Middle frontal gyrus (tissue), 1 donor: ENCODE measurements around the gene FBXL7.
"Not testable (repeated sequence)": the region's sequence is repeated elsewhere in the genome, so short reads cannot be mapped to it uniquely, and the experiment has no call there.

ENCODE experiments used
- DNase-seq: peaks from one replicate; pipeline ENCODE4 v3.0.0-alpha.2; 2015; ENCODE audit warnings: low spot score; ENCODE audit errors: extremely low spot score

FBXL7 gene

DNA sequence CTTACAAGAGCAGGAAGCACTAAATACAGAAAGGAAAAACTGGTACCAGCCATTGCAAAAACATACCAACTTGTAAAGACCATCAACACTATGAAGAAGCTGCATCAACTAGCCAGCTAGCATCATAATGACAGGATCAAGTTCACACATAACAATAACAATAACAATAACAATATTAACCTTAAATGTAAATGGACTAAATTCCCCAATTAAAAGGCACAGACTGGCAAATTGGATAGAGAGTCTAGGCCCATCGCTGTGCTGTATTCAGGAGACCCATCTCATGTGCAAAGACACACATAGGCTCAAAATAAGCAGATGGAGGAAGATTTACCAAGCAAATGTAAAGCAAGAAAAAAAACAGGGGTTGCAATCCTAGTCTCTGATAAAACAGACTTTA lies 372.3 kb downstream of the FBXL7 start:
- not testable (repeated sequence) for DNase-seq

DNA sequence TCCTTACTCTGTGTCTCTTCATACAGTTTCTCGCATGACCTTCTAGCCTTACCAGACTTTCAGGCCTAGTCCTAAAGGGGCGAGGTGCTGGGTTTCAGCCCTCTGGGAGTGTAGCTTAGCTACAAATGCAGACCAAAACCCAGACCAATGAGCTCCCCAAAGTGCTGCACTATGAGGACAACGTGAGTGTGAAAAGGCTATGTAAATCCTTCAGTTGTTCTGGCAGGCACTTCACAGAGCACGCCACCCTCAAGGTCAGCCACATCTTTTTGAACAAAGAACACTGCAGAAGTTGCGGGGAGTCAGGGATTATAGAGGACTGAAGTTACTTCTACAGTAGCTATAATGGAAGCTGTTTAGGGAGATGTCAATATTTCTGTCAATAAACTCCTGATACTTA lies 377.9 kb downstream of the FBXL7 start:
- no peak for DNase-seq

DNA sequence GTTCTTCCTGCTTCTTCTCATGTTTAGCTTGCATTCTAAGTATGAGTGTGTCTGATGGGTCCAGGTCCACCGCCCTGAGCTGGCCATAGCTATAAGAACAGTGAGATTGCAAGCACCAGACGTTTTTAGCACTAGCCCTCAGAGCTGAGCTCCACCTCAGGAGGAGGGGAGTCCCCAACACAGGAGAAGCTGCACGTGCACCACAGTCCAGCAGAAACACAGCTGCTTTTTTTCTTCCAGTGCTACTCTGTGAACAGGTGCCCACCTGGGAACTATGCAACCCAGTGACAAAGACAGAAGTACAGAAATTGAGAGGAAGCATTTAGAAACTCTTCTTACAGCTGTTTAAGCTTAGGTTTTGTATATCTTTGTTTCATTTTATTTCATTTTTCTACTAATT lies 380.2 kb downstream of the FBXL7 start:
- no peak for DNase-seq

DNA sequence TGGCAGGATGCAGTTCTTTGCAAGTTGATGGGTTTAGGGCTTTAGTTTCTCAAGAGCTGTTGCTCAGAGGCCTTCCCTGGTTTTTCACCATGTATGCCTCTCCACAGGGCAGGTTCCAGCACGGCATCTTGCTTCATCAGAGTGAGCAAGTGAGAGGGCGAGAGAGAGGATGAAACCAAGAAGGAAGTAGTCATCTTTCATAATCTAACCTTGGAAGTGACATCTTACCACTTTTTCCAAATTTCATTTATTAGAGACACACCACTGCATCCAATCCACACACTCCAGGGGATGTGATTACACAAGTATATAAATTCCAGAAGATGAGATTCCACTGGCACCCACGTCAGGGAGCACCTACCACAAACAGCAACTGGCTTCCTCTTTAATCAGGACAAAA lies 385.2 kb downstream of the FBXL7 start:
- no peak for DNase-seq

DNA sequence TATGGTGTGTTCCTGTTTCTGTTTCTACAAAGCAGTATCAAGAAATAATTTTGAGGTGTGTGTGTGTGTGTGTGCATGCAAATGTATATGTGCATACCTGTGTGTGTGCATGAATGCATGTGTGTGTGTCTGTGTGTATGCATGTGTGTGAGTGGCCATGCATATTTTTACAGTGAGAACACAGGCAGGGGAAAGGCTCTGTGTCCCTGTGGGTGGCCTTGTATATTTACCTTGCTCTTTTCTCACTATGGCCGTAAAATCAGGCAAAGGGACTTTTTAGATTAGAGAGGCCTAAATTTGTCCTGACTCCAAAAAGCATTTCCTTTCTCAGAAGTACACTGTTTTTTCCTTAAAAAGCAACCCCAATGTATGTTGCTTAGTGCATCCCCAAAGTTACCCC lies 386.2 kb downstream of the FBXL7 start:
- DNase-seq: no peak

DNA sequence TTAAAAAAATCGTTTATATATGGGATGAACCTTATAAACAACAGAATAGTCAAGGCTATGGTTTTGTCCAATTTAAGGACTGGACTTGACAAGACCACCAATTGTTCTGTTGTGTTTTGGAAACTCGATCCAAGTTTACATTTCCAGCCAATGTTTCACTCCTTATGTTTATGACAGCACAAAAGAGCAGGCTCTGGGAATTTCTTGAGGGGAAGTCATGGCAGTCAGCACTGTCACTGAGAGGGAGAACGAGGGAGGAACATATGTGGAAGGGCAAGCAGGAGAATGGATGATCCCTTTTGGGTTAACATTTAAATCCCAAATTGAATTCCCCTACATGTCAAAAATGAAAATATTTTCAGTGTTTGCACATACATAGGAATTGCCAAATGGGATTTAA lies 387.1 kb downstream of the FBXL7 start:
- DNase-seq: no peak

DNA sequence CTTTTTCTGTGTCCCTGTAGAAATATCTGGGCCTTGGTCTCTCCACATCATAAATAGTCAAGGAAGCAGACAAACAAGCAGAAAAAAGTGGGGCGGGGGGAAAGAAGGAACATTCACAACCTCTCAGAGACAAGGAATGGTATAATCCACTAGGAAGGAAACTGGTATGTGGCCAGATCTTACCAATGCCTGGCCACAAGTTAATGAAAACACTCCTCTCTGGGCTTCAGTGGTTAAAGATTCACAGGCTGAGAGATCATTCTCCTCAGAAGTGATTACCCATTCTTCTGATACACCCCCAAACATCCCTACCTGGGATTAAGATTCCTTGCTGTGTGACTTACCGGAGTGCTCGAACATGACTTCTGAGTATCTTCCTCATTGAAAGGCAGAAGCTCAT lies 389.0 kb downstream of the FBXL7 start:
- no peak for DNase-seq

DNA sequence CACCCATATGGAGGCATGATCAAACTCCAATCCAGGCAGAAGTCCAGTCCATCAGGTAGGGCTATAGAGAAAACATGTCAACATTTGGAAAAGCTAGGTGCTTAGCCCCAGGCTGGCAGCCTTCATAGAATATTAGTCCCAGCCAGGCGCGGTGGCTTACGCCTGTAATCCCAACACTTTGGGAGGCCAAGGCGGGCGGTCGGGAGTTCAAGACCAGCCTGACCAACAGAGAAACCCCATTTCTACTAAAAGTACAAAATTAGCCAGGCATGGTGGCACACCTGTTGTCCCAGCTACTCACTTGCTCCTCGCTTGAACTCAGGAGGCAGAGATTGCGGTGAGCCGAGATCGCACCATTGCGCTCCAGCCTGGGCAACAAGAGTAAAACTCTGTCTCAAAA lies 393.9 kb downstream of the FBXL7 start:
- no peak for DNase-seq

DNA sequence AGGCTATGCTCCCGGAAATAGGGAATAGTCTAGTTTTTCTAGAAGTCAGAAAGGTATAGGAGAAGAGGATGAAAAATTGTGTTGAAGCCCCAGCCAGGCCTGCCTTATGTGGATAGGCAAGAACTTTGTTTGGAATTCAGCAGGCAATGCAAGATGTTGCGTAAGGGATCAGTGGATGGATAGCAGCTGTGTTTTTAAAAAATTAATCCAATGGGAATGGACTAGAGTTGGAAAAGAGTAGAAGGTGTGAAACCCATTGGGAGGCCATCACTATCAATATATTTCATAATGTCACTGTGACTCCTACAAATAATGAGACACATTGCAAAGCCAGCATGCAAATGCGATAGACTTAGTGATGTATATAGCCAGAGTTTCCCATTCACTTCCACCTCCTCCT lies 397.7 kb downstream of the FBXL7 start:
- DNase-seq: no peak

DNA sequence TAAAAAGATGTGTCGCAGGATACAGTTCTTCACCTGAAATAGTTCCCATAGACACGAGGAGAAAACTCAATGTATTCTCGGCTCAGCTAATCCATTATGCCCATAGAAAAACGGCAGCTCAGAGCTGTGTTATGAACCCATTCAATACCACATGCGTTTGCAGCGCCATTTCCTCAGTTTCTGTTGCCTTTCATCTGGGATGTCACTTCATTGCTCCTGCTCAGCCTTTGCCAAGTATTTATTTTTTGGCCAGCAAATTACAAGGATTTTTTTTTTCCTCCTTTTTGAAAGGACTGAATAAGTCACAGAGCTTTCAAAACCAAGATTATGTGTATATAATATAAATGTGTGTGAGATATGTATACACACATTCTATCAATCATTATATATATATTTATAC lies 398.7 kb downstream of the FBXL7 start:
- no peak for DNase-seq

DNA sequence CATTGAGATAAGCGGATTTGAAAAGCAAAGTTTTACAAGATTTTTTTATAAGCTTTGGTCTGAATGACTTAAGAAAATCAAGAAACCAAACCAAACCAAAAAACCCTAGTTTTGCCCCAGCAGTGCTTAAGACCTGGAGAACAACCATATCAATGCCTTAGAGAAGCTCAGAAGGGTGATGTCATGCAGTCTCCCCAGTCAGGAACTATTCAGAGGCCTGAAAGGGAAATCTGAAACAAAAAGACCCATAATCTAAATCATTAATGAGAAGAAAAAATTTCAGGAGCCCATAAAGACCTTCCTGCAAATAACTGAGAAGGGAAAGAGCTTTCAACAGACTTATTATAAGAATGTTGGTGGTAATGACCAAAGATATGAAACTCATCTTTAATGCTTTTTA lies 399.5 kb downstream of the FBXL7 start:
- no peak for DNase-seq

DNA sequence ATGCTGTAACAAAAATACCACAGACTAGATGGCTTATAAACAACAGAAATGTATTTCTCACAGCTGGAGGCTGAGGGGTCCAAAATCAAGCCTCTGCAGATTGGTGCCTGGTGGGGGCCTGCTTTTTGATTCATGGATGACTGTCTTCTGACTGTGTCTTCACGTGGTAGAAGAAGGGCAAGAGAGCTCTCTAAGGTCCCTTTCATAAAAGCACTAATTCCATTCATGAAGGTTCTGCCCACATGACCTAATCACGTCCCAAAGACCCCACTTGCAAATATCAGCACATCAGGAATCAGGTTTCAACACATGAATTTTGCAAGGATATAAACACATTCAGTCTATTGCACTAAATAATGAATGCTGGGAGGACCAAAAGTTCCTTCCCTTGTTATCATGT lies 401.2 kb downstream of the FBXL7 start:
- DNase-seq: no peak

DNA sequence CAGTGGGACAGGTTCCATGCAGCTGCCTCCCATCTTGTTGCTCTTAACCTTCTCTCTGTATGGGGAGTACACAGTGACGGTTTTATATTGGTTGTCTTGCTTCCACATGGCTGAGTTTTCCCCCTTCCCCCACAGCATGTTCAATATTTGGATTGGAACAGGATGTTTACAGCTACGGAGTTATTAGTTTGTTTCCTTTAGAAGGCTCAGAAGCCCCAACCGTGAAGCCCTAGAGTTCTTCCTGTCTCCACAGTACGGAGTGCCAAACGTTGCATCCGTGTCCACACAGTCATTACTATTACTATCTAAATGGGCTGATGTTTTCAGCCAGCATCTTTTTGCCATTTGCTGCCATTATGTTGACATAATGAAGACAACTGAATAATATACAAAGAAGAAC lies 402.1 kb downstream of the FBXL7 start:
- DNase-seq: no peak

DNA sequence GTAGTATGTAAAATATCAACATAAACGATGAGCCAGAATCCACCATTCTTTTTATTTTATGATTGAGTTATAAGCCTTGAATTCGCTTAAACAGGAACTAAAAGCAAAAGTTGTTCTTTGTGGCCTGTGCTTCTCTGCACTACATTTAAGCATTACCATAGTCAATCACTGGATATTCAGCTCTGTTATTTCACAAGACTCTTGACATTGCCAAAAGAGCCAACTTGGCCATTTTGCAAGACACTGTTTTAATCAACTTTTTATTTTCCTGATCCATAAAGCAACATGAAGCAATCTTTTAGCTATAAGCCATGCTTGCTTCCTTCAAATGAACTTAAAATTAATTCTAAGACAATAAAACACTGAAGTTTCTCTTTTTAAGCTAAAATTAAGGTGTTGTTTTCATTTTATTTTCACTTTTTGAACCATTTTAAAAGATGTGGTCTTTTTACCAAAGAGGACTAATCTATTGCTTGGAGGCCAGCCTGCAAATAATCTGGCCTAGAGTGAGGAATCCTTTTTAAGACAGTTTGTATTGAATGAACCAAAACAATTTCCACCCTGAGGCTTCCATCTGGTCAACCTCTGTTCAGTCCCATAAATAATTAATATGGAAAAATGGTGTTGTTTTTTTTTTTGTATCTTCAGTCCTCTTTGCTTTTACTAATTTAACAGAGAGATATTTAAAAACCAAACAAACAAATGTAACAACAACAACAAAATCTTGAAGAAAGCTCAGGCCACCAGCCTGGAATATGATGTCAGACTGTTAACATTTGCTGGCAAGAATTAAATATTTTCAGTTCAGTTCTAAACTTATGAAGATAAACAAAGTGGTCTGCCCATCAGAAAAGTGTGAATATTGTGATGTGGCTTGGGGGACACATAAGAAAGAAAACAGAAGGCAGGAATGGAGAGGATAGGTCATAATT lies 405.2 kb downstream of the FBXL7 start:
- no peak for DNase-seq

DNA sequence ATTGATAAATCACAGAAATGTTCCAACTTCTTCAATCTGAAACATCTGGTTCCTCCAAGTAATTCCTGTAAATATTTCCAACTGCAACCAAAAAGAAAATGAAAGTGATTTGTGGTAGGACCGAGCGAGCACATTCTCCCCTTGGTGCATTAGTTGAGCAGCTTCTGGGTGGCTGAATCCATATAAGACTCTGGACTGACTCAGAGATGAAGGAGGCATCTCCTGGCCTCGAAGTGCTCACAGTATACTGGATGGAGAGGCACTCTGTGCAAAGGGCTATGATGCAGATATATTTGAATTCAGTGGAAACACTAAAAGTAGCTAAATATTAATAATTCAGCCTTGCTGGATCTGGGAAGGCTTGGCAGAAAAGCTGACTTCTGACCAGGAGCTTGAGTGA lies 414.7 kb downstream of the FBXL7 start:
- DNase-seq: no peak

DNA sequence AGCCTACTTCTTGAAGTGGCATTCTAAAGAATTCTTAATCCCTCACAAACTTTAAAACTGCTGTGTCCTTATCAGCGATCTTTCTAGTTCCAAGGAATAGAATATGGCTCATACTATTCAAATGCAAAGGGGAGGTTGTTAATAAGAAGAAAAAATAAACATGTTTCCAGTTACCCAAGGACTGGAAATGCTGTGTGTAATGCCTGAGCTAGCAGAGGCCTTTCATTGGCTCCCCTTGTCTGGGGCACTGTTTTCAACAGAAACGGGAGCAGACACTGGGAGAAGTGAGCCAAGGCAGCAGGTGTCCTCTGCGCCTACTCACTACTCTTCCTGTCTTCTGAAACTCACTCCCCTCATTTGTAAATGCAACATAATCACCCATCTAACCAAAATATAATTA lies 426.6 kb downstream of the FBXL7 start:
- no peak for DNase-seq

DNA sequence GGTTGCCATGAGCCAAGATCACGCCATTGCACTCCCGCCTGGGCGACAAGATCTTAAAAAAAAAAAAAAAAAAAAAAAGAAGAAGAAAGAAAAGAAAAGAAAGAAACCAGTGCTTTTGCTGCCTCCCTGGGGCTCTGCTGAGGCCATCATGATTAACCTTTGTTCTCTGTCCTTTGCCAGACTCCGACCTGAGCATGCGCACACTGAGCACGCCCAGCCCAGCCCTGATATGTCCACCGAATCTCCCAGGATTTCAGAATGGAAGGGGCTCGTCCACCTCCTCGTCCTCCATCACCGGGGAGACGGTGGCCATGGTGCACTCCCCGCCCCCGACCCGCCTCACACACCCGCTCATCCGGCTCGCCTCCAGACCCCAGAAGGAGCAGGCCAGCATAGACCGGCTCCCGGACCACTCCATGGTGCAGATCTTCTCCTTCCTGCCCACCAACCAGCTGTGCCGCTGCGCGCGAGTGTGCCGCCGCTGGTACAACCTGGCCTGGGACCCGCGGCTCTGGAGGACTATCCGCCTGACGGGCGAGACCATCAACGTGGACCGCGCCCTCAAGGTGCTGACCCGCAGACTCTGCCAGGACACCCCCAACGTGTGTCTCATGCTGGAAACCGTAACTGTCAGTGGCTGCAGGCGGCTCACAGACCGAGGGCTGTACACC lies 427.9 kb downstream of the FBXL7 start:
- no peak for DNase-seq

DNA sequence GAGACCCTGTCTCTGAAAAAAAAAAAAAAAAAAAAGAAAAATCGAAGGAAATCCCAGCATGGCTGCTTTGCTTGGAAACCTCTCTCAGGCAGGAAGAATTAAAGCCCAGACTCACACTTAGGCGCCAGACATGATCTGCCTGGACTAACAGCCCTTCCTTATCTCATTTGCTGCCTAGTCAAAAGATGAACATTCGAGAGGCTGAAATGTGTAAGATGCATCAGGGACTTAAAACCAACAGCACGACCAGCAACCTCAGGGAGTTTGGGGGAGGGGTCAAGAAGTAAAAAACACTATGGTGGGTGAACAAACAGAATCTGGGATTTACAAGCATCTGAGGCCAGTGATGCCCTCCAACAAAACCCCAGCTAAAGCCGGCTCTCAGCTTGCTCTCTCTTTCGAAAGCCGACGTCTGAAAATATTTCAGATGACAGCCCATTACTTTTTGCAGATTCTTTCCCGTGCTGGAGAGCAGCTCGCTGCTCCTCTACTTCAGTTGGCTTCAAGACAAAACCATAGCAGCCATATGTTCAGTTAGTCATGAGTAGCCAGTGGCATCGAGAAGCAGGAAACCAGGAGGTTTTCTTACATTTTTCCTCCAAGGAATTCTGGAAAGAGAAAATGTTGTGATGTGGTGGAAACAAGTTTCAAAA lies 429.8 kb downstream of the FBXL7 start:
- DNase-seq: peak; percentile 8

DNA sequence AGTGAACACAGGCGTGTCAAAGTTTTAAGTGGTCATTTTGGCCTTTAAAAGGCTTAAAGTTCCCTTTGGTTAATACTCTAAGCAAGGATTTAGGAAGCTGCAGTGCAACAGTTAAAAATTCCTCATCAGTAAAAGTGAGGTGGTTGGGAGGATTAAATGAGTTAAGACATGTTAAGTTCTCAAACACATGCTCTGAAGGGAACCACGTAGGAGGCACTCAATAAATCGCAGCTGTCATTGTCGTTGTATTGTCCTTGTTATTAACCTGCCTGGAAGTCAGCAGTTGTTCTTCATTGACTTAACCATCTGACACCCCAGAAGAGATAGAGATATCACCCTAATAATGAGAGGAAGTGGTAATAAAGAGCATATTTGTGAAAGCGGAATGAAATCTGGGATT lies 432.1 kb downstream of the FBXL7 start:
- DNase-seq: no peak

DNA sequence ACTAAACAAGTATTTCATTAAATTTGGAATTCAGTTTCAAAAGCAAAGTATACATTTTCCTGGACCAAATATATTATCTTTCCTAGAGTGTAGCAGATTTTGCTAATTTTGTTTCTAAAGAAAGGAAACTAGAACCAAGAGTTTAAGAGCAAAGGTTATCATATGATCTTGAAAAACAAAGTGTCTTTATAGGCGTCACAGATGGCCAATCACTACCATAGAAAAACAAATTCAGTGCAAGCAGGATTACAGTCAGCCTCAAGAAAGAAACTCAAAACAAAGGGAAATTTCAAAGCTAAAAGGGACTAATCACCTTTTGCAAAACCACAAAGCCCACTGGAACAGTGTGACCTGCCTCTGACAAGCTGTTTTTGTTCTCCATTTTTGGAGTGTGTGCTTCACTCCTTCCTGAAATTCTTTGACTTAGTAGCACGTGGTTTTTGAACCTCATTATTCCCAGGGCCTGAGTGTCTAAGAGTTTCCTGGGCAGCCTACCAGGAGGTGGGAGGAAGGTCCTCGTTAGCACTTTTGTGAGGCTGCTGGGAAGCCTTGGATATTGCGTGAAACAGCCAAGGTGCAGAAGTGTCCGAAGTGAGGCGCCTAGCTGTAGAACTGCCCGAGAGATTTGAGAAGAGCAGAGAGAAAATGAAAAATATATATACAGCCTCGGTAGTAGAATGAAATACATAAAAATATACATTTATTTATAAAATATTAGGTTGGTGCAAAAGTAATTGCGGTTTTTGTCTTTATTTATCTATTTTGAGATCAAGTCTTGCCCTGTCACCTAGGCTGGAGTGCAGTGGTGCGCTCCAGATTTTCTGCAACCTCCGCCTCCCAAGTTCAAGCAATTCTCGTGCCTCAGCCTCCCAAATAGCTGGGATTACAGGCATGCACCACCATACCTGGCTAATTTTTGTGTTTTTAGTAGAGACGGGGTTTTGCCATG lies 433.6 kb downstream of the FBXL7 start:
- DNase-seq: no peak

DNA sequence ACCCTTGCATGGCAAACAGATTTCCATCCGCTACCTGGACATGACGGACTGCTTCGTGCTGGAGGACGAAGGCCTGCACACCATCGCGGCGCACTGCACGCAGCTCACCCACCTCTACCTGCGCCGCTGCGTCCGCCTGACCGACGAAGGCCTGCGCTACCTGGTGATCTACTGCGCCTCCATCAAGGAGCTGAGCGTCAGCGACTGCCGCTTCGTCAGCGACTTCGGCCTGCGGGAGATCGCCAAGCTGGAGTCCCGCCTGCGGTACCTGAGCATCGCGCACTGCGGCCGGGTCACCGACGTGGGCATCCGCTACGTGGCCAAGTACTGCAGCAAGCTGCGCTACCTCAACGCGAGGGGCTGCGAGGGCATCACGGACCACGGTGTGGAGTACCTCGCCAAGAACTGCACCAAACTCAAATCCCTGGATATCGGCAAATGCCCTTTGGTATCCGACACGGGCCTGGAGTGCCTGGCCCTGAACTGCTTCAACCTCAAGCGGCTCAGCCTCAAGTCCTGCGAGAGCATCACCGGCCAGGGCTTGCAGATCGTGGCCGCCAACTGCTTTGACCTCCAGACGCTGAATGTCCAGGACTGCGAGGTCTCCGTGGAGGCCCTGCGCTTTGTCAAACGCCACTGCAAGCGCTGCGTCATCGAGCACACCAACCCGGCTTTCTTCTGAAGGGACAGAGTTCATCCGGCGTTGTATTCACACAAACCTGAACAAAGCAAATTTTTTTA lies 436.7 kb downstream of the FBXL7 start:
- no peak for DNase-seq
